CD4-positive, alpha-beta T cell treated with Interleukin-1 beta for 1 hour (primary cell): ENCODE measurements around the gene ERC2.
"Not testable (repeated sequence)": the region's sequence is repeated elsewhere in the genome, so short reads cannot be mapped to it uniquely, and the experiment has no call there.

Experiments
- DNase-seq, 2 donors: peaks; one replicate each; pipeline ENCODE4 v3.0.0-alpha.2; 2020 to 2022

Gene ERC2

GRCh38 chr3:55531321-55531720 is 936.9 kb downstream of the ERC2 start:
- no peak for DNase-seq

GRCh38 chr3:55527361-55527760 is 940.9 kb downstream of the ERC2 start:
- DNase-seq: no peak

GRCh38 chr3:55526332-55527030 is 941.8 kb downstream of the ERC2 start:
- no peak for DNase-seq

- no peak for DNase-seq
Observed at GRCh38 chr3:55525436-55525835, 942.8 kb downstream of the ERC2 start.

GRCh38 chr3:55524565-55525244 is 943.6 kb downstream of the ERC2 start:
- DNase-seq: no peak

- DNase-seq: no peak
Observed at GRCh38 chr3:55523471-55523870, 944.8 kb downstream of the ERC2 start.

GRCh38 chr3:55521738-55522421 is 946.4 kb downstream of the ERC2 start:
- no peak for DNase-seq

- no peak for DNase-seq
Observed at GRCh38 chr3:55521064-55521737, 947.1 kb downstream of the ERC2 start.

- DNase-seq: no peak
Observed at GRCh38 chr3:55519019-55519418, 949.2 kb downstream of the ERC2 start.

- DNase-seq: no peak
Observed at GRCh38 chr3:55518451-55518850, 949.8 kb downstream of the ERC2 start.

- DNase-seq: no peak
Observed at GRCh38 chr3:55516392-55517030, 951.8 kb downstream of the ERC2 start.

GRCh38 chr3:55515550-55516246 is 952.6 kb downstream of the ERC2 start:
- DNase-seq: no peak

GRCh38 chr3:55514962-55515361 is 953.3 kb downstream of the ERC2 start:
- DNase-seq: no peak

GRCh38 chr3:55512571-55513343 is 955.5 kb downstream of the ERC2 start:
- no peak for DNase-seq

GRCh38 chr3:55511895-55512570 is 956.2 kb downstream of the ERC2 start:
- no peak for DNase-seq

GRCh38 chr3:55508335-55508734 is 959.9 kb downstream of the ERC2 start:
- DNase-seq: no peak

- DNase-seq: no peak
Observed at GRCh38 chr3:55507808-55508207, 960.5 kb downstream of the ERC2 start.

- no peak for DNase-seq
Observed at GRCh38 chr3:55505776-55506175, 962.5 kb downstream of the ERC2 start.

- not testable (repeated sequence) for DNase-seq
Observed at GRCh38 chr3:55505102-55505501, 963.2 kb downstream of the ERC2 start.

GRCh38 chr3:55501905-55502304 is 966.4 kb downstream of the ERC2 start:
- DNase-seq: no peak
